Measurements from ENCODE around the gene MACROH2A1.
A peak's percentile ranks its signal among the peaks of the same experiment; 100 is the strongest.

MACROH2A1 gene

DNA sequence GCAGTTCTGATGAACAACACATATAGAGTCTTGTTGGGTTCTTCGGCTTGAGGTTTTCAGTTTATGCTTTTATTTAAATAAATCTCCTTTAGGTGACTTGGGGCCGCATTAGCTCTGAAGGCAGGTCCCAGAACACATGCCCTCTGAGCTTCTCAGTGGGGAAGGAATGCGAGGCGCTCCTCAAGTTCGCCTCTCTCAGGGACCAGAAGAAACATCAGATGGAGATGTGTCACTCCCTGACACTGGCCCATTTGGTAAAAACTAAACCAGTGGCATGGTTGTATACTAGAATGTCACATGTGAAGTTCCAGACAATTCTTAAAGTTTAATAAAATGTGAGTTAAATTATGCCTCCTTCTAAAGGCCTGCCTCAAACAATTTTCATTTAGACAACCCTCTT, 1.9 kb downstream of the MACROH2A1 start:
- no peak for DNase-seq (ENCODE audit: low spot score)

DNA sequence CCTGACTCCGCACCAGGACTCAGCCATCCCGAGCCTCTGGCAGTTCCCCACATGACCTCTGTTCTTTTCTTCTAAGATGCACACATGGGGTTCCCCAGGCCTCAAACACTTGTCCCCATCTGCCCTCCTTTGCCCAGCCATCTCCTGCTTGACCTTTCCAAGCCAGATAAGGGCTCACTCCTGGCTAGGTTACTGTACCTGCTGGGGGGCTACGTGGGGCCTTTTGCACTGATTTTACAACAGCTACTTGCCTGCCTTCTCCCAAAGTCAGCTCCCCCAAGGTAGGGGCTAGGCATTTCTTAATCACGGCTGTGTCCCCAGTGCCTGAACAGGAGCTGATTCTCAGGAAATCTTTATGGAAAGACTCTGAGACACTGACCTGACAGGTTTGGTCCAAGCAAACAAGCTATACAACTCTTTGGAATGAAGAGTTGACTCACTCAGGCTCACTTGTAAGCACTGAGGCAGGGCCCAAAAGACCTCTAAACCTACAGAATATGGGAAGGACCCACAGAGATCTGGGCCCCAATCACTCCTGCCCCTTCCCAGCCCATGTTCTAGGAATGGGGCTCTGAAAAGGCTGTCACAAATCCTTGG, 2.5 kb downstream of the MACROH2A1 start:
- no peak for DNase-seq (ENCODE audit: low spot score)

DNA sequence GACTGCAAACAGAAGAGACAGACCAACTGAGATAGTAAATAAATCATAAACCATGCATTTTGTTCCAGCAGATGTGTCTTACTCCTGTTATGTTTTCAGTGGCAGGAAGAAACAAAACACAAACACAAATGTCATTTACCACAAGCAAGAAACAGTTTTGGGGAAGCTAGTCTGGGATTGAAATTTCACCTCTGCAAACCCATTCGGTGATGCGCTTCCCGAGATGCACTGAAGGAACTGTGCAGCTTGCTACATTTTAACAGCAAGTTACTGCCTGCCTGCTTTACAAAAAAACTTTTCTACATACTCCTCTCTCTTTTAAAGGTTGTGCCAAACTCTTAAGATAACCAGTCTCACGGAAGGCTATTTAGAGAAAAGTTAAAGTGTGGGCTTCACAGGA, 3.2 kb downstream of the MACROH2A1 start:
- DNase-seq (ENCODE audit: low spot score): no peak

DNA sequence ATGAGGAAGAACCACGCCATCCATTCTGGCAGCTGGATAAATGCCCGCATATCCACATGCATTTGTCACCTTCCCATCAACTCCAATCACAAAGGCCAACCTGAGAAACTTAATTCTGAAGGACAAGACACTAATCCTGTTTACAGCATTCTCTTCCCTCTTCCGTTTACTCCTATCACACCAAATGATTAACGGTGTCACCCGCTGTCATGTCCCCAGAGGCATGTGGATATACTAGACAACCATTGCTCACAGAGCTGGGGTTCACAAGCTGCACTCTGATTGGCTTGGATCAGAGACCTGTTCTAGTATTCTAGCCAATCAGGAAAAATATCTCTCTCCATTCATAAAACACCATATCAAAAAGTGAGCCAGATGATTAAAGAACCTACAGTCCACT, 3.6 kb downstream of the MACROH2A1 start:
- DNase-seq (ENCODE audit: low spot score): no peak

DNA sequence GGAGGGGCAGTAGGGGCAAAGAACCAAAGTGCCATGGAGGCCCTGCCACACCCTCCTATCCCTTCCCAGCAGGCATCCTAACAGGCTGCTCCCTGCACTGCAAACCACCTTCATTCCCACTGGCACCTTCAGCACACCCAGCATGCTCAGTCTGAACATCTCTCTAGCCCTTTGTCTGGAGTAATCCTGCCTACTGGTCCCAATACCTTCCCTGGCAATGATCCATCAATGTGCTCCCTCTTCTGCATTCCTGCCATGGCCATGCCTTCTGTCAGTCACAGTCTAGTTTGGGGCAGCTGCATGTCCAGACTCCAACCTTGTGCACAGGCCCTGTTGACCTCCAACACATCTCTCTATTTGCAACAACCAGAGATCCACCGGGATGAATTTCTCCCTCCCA, 4.9 kb downstream of the MACROH2A1 start:
- no peak for DNase-seq (ENCODE audit: low spot score)

DNA sequence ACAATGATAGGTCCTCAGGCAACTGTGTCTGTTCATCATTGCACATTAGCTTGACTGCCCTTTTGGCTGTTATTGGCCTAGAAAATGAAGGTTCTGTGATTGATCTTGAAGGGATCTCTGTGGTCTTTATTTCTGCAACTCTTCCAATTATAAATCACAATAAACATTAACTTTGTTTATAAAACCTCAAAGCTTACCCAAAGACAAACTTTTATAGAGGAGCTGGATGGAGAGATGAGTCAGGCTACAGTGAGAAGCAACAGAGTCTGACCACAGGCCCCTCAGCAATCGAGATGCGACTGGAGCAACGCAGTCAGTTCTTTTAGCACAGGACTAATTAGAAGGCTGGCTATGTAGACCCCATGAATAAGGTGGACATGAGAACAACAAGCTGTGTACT, 5.3 kb downstream of the MACROH2A1 start:
- DNase-seq (ENCODE audit: low spot score): no peak

DNA sequence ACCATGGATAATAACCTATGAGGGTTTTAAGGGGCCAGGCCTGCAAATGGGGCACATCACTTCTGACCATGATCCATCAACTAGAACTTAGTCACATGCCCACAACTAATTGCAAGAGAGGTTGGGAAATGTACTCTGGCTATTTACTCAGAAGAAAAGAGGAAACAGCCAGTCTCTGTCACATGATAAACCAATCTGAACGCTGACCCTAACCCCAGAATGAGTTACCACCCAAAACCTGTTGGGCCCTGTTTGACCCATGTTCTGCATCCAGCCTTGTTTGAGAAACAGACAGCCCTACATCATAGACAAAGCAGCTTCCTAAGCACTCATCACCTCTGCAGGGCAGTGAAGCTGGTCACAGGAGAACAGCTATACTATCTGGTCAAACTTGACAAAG, 5.8 kb downstream of the MACROH2A1 start:
- no peak for DNase-seq (ENCODE audit: low spot score)

DNA sequence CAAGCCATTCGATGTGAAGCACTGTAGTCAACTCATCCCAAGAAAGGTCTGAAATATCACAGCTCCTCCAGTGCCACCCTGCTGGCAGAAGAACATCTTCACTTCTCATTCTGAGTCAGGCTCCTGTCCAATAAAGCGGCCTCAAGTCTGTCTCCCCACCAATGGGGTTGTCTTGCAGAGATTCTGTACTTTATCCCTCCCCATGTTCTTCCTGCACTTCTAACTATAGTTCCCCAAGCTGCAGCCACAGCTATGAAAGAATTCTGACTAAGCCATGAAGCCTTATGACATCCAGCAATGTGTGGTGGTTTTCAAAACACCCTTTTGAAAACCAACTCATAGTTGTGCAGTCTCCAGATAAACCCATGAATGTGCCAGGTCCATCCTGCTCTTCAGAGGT, 6.8 kb downstream of the MACROH2A1 start:
- no peak for DNase-seq (ENCODE audit: low spot score)

DNA sequence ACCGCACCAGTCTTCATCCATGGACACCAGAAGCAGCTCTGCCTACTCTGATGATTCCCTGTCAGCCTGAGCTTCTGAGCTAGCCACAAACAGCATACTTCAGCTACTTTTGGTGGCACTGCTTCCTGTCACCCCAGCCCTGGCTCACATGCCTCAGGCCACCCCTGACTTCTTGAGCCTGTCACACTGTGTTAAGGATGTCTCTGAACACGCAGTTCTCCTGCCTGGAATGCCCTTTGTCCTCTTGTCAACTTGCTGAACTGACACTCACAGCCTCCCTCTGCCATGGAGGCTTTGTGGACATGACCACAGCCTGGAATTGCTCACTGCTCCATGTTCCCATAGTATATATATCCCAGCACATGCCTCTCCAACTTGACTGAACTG, 7.2 kb downstream of the MACROH2A1 start:
- DNase-seq (ENCODE audit: low spot score): no peak

DNA sequence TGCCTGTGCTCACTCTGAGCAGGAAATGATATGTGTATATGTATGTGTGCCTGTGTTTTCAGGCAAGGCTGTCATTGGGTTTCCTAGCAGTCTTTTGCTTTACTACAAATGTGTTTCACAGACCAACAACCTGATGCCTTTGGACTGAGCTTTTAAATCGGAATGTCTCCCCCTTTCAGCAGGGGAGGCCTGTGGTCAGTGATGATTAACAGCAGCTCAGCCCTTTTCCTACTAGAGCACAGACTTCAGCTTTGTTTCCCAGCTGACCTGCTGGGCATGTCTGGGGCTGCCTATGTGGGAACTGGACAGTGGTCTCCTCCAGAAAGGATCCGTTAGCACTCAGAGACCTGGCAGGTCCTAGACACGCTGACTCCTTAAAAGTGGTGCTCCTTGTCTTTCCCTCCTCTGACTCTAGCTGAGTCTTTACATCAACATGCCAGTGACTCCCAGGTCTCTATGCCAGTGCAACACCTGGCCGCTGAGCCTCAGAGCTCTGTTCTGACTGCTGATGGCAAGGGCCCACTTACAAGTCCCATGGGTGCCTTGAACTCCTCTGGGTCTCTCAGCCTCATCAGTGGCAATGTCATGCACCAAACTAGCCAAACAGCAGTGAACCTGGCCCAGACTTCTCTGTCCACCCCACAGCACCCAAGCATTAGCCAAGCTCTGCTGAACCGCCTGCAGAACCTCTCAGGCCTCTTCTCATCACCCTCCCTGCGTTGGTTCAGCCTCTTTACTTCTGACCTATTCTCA, 7.7 kb downstream of the MACROH2A1 start:
- peak; percentile 22 for DNase-seq (ENCODE audit: low spot score)

DNA sequence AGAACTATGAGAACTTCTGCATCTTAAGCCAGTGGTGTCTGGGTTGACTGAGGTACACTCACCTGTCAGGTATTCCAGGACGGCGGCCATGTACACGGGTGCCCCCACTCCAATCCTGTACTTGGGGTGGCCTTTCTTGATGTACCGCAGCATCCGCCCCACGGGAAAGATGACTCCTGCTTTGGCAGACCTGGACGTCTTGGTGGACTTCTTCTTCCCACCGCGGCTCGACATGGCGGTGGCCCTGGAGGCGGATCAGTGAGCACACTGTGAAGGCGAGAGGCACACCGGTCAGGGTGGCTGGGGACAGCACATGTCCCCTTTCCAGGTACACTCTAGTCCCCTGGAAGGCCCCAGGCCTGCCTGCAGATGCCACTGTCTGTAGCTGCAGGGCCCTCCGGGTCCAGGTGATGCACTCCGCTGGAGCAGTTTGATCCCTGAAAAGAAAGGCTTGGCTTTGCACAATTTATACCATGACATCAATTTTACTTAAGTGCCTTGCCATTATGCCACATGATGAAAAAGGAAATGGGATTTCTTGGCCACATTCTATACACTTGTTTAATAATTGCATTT, 10.1 kb downstream of the MACROH2A1 start:
- no peak for DNase-seq (ENCODE audit: low spot score)

DNA sequence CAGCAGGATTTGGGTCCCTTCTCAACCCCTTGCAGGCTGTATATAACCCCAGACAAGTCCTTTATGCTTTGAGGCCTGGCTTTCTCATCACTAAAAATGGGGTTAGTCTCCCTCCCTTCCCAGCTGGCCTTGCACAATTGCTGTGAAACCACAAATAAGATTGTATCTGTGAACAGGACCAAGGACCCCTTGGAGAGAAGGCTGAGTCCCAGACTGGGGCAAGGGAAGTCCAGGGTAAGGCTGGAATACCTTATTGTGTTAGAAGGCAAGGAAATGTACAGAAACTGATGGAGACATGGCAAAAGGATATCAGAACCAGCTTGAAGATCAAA, 11.4 kb downstream of the MACROH2A1 start:
- no peak for DNase-seq (ENCODE audit: low spot score)

DNA sequence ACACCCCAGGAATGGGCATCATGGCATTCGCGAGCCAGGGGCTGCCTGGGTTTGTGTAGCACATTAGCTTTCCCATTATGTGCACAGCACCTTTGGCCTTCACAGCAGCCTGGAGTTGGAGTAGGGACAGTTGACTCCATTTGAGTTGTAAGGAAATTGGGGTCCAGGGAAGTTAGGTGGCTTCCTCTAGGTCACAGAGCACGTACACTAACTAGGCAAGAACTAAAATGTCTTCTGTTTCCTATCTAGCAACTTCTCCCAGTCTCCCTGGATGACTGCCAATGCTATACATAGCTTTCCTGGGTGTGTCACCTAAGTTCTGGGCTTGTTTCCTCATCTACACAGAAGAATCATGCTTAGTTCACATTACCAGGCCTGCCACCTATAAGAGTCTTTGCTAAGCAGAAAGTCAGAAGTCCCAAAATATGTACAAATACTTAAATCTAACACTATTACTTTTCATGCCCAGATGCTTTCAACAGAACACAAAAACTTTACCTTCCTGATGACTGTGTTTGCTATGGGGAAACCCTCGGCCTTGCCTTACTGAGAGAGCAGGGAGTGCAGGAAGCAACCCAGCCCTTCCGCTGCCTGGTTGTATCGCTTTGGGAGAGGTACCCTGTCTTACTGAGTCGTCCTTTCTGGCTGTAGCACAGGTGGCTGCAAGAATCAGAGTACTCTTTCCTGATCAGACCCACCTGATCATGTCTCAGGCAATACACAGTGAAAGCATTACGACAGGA, 12.0 kb downstream of the MACROH2A1 start:
- peak; percentile 32 for DNase-seq (ENCODE audit: low spot score)

DNA sequence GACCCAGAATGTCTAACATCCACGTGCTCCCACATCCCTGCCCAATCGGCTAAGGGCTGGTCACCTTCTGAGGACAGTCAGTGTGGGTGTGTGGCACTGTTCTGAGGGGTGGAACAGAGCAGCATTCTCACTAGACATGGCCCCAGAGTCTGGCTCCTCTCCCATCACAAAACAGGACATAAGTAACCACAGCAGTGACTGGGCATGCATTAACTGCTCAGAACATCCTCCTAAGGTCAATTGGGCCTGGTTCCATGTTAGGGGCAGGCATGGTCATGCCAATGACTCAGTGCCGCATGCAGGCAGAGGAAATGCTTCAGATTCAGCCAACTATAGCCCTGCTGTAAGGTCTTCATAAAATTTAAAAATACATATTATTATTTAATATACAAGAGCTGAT, 12.9 kb downstream of the MACROH2A1 start:
- DNase-seq (ENCODE audit: low spot score): no peak

DNA sequence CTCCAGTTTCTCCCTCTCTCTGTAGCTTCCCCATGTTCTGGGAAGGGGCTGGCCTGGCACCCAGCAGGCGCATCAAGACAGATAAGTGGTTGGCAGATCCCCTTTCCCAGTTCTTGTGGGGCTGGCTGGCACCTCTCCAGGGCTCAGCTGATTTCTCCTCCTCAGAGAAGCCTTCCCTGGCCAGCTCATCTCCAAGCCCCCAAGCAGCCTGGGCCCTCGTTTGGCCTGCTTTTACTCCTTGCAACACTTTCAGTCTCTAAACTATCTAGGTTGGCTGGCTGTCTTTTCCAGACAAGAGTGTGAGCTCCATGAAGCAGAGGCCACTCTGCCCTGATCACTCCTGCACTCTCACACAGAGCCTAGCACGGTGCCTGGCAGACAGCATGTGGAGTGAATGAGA, 13.5 kb downstream of the MACROH2A1 start:
- no peak for DNase-seq (ENCODE audit: low spot score)

DNA sequence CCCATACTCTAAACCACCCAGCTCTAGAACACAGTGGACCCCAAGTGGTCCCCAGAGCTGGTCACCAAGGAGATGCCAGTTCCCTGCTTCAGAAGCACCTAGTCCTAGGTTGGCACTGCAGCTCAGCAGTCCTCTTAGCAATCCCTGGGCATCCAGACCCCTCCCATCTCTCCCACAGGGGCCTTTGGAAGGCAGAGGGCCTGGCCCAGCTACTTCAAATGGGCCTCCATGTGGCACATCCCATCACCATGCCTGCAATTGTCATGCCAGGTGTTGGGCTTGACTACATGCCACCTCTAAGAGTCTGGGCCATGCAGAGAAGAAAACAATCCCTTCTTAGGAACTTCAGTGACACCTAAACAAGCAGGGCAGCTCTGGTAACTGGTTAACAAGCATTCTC, 14.1 kb downstream of the MACROH2A1 start:
- no peak for DNase-seq (ENCODE audit: low spot score)

DNA sequence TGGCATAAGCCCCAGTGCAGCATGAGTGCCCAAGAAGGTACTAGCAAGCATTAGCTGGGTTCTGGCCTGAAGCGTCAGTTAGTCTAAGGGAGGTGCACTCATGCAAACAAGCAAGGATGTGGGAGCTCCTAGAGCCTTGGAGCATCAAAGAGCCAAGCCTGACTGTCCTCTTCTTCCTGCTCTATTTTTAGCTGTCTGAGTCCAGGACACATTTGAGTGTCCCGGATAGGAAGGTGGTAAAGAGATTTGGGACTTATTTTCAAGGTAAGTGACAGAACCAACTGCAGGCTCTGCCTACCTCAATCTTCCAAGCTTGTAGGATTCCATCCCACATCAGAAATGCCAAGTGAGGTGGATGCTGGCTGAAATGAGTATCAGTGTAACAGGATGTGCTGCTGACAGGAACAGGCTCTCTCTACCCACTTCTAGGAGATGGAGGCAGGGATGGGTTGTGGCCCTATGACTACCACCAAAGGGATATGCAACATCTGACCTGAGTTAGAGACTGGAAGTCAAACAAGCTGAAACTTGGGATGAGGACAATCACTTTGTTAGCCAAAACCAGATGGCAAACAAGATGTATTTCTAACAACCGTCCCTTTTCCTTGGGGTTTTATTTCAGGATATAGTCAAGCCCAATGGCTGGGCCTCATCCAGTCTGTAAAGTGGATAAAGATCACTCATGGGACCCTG, 15.1 kb downstream of the MACROH2A1 start:
- DNase-seq (ENCODE audit: low spot score): no peak

DNA sequence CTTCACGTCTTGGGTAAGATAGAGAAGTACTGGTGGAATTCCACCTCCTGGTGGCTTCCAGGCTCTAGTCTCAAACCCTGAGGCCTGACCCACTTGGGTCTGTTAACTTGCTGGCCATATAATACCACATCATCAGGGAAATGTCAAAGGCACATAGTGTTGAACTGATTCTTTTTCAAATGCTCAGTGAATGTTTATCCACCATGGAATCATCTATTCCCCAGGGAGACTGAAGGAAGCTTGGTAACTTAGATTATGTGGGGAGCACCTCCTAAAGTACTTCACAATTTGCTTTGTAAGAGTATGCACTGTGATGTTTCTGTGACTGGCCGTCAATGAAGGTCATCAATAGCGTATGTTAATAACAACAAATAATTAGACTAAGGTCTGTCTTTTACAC, 16.1 kb downstream of the MACROH2A1 start:
- no peak for DNase-seq (ENCODE audit: low spot score)

DNA sequence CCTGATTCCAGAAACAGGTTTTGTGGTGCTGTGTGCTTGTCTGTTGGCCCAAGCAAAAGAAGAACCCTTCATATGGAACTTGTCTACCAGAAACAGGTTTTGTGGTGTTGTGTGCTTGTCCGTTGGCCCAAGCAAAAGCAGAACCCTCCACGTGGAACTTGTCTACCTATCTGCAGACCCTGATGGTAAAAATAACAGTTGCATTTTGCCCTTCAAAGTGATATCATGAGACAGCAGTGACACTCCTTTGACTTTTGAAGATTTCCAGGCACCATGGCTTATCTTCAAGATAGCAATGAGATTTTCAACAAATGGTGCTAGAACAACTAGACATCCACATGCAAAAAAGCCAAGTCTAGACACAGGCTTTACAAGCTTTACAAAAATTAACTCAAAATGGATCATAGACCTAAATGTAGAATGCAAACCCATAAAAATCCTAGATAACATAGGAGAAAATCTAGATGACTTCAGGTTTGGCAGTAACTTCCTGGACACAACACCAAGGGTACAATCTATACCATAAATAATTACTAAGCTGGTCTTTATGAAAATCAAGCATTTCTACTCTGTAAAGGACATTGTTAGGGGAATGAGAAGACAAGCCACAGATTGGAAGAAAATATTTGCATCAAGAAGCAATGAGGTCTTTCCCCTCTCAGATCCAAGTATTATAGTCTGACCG, 16.8 kb downstream of the MACROH2A1 start:
- no peak for DNase-seq (ENCODE audit: low spot score)

DNA sequence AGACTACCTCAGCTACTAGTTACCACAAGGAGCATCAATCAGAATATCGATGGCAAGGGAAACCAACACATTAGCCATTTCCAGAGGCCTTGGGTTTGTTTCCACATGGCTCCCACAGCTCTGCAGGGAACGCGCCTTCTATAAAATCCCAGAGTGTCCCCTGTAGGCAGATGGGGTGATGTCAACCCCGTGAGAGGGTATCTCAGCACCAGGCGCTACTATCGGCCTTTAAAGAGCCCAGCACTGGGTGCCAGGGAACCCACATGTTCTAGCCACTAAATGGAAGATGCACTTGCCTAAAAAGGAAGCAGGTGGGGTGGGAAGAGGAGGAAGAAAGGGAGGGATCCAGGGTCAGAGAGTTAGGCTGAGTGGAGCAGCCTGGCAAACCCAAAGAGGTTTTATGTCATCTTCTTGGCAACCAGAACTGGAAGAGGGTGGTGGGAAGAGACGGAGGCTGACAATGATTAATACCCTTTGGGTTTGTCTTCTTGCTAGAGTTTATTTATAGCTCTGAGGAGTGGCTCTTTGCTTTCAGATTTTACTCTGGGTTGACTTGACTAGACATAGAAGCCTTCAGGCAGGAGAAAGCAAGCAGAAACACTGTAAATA, 19.9 kb downstream of the MACROH2A1 start:
- no peak for DNase-seq (ENCODE audit: low spot score)
